GM21723 (cell line): Measurements from ENCODE around the gene PTPRD.

Experiments
- ATAC-seq: cut with Tn5 transposase; IDR thresholded peaks from one replicate; pipeline ENCODE4 v1.9.1; 2021; ENCODE audit warnings: mild to moderate bottlenecking, moderate library complexity; ENCODE audit not compliant: unreplicated experiment

The PTPRD gene

GRCh38 chr9:8772302-8772701 lies 1840.5 kb downstream of the PTPRD start:
- no peak for ATAC-seq

GRCh38 chr9:8769153-8769552 lies 1843.6 kb downstream of the PTPRD start:
- ATAC-seq: no peak

GRCh38 chr9:8766096-8766495 lies 1846.7 kb downstream of the PTPRD start:
- ATAC-seq: no peak

- no peak for ATAC-seq
These were observed 1848.8 kb downstream of the PTPRD start for GRCh38 chr9:8764051-8764450.

GRCh38 chr9:8762479-8763085 lies 1850.2 kb downstream of the PTPRD start:
- ATAC-seq: no peak

GRCh38 chr9:8760000-8760767 lies 1852.6 kb downstream of the PTPRD start:
- no peak for ATAC-seq

- ATAC-seq: no peak
These were observed 1854.9 kb downstream of the PTPRD start for GRCh38 chr9:8757881-8758280.

GRCh38 chr9:8754751-8755150 lies 1858.1 kb downstream of the PTPRD start:
- ATAC-seq: no peak

- ATAC-seq: no peak
These were observed 1861.3 kb downstream of the PTPRD start for GRCh38 chr9:8751406-8751930.

GRCh38 chr9:8750639-8751051 lies 1862.2 kb downstream of the PTPRD start:
- ATAC-seq: no peak

- ATAC-seq: no peak
These were observed 1867.5 kb downstream of the PTPRD start for GRCh38 chr9:8745347-8745746.

- ATAC-seq: no peak
These were observed 1873.9 kb downstream of the PTPRD start for GRCh38 chr9:8738945-8739344.

GRCh38 chr9:8736805-8737204 lies 1876.0 kb downstream of the PTPRD start:
- no peak for ATAC-seq

GRCh38 chr9:8734760-8735159 lies 1878.0 kb downstream of the PTPRD start:
- ATAC-seq: no peak

GRCh38 chr9:8733131-8733954 lies 1879.5 kb downstream of the PTPRD start:
- no peak for ATAC-seq

- ATAC-seq: no peak
These were observed 1880.3 kb downstream of the PTPRD start for GRCh38 chr9:8732367-8733075.

- ATAC-seq: no peak
These were observed 1882.2 kb downstream of the PTPRD start for GRCh38 chr9:8730618-8731017.

GRCh38 chr9:8728910-8729309 lies 1883.9 kb downstream of the PTPRD start:
- no peak for ATAC-seq

GRCh38 chr9:8727191-8727590 lies 1885.6 kb downstream of the PTPRD start:
- no peak for ATAC-seq

GRCh38 chr9:8726692-8727091 lies 1886.1 kb downstream of the PTPRD start:
- ATAC-seq: no peak

GRCh38 chr9:8725635-8726034 lies 1887.2 kb downstream of the PTPRD start:
- ATAC-seq: no peak
